ENCODE measurements around the gene IPCEF1. TPM values are rescaled to one million over a fixed set of nuclear protein-coding genes. Genes with fewer than 3 reads are reported as not detected.

The IPCEF1 gene
- total RNA-seq, 1 experiment from 2014 or later: 0.48 TPM

DNA sequence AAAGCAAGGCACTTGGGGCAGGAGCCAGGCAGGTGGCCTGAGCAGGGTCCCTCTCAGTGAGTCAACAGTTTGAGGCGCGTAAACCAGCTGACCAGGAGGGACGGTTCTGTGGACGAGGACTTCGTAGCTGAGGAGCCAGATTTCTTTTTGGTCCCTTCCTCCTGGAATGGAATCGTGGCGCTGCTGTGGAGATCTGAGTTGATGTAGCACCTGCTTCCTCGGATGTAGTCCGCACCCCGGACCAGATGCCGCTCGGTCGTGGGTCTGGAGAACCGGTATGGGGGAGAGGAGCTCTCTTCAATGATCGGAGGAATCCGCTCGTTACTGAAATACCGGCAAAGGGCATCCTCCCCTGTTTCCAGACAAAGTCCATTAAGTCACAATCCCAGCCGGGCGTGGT, 49.7 kb upstream of the IPCEF1 start:
- no peak overlapping the region for H3K4me2 ChIP-seq (ENCODE audit: insufficient read depth, insufficient read length, low read length)
- Mint-ChIP-seq H3K4me1 (peaks cover 10 to 15% of the 10 kb centered on the region in 2 experiments), H3K27me3 (ENCODE audit: low read depth) (no peaks in the 10 kb centered on the region), H3K36me3 (ENCODE audit: insufficient read depth in 1 of 3, low read depth in 3 of 3) (peaks cover 9 to 38% (median 10%) of the 10 kb centered on the region in 3 experiments), H3K4me3 (no peak overlapping the region), H3K9me3 (no peaks in the 10 kb centered on the region), H3K27ac (no peak overlapping the region; a peak in 1 of 7 replicates)
- no peak overlapping the region for H3K18ac ChIP-seq (ENCODE audit: insufficient read length, low read depth, low read length)
- H2BK12ac ChIP-seq (ENCODE audit: insufficient read length, low read depth, low read length): no peak overlapping the region
- no peaks in the 10 kb centered on the region for H3K79me2 ChIP-seq (ENCODE audit: insufficient read depth, low read length)
- no peak overlapping the region for H4K8ac ChIP-seq (replicated peaks; ENCODE audit: insufficient read length, low read depth, low read length)
- H3K23me2 ChIP-seq (ENCODE audit: insufficient read length, low read depth, low read length, poor library complexity, severe bottlenecking): no peaks in the 10 kb centered on the region
- no peaks in the 10 kb centered on the region for H3K79me1 ChIP-seq (ENCODE audit: insufficient read depth, low read depth, low read length, poor library complexity, severe bottlenecking)
- H3K4ac ChIP-seq (ENCODE audit: low read depth, low read length): no peak overlapping the region
- no peak overlapping the region for H3K23ac ChIP-seq (ENCODE audit: insufficient read length, low read depth, low read length)
- no peak for DNase-seq
- H4K20me1 ChIP-seq (ENCODE audit: control insufficient read depth, insufficient read depth, insufficient read length): no peaks in the 10 kb centered on the region
- no peak overlapping the region for H3T11ph ChIP-seq (ENCODE audit: low read length)
- no peak overlapping the region for H4K5ac ChIP-seq (ENCODE audit: insufficient read length, low read depth, low read length)
- H3K56ac ChIP-seq (ENCODE audit: insufficient read length, low read depth, low read length): no peak overlapping the region
- peaks cover 3% of the 10 kb centered on the region; the same call in 1 of the 2 replicates for H3K4me1 ChIP-seq (ENCODE audit: insufficient read depth, low read length)
- H3K27ac ChIP-seq (ENCODE audit: insufficient read length, low read depth, low read length): no peak overlapping the region
- H4K91ac ChIP-seq (ENCODE audit: insufficient read length, low read depth, low read length): no peak overlapping the region
- no peak overlapping the region for H2BK120ac ChIP-seq (ENCODE audit: low read depth, low read length, poor library complexity, severe bottlenecking)
- no CpG with 5 or more reads among the region's 20 CpGs for WGBS (ENCODE audit: extremely low coverage, insufficient read length, low lambda C conversion rate)
- no peak overlapping the region for H2BK20ac ChIP-seq (ENCODE audit: low read depth, low read length, poor library complexity, severe bottlenecking)
- no peak overlapping the region for H2BK15ac ChIP-seq (ENCODE audit: low read depth, low read length)
- H2AK5ac ChIP-seq (ENCODE audit: insufficient read length, low read length): no peak overlapping the region
- H2AFZ ChIP-seq (ENCODE audit: low read length): no peak overlapping the region
- no peaks in the 10 kb centered on the region for H3K9me3 ChIP-seq (ENCODE audit: control insufficient read depth, low read depth, low read length)
- no peak overlapping the region; the same call in 1 of the 2 replicates for H3K14ac ChIP-seq (ENCODE audit: insufficient read depth, low read length)
- H2BK5ac ChIP-seq (ENCODE audit: insufficient read length, low read length): no peak overlapping the region
- TF ChIP-seq, protein P1, sequence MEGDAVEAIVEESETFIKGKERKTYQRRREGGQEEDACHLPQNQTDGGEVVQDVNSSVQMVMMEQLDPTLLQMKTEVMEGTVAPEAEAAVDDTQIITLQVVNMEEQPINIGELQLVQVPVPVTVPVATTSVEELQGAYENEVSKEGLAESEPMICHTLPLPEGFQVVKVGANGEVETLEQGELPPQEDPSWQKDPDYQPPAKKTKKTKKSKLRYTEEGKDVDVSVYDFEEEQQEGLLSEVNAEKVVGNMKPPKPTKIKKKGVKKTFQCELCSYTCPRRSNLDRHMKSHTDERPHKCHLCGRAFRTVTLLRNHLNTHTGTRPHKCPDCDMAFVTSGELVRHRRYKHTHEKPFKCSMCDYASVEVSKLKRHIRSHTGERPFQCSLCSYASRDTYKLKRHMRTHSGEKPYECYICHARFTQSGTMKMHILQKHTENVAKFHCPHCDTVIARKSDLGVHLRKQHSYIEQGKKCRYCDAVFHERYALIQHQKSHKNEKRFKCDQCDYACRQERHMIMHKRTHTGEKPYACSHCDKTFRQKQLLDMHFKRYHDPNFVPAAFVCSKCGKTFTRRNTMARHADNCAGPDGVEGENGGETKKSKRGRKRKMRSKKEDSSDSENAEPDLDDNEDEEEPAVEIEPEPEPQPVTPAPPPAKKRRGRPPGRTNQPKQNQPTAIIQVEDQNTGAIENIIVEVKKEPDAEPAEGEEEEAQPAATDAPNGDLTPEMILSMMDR (conservative IDR thresholded peaks at IDR 0.05): no peak
- no peaks in the 10 kb centered on the region for H3K27me3 ChIP-seq (ENCODE audit: insufficient read depth, low read length)
- H3K9ac ChIP-seq (ENCODE audit: extremely low read depth, insufficient read length, low read length): no peak overlapping the region

All from H9 (cell line).